Choroid plexus epithelial cell (primary cell): ENCODE measurements around the gene NBL1.

Experiments used
- DNase-seq: peaks from one replicate; pipeline ENCODE4 v3.0.0-alpha.2; 2010; ENCODE audit warnings: low read depth
- H3K4me3 ChIP-seq: 2 replicates; pipeline ENCODE4 v1.5.1; 2011; ENCODE audit warnings: low read depth, mild to moderate bottlenecking, control low read depth, low read length, moderate library complexity
- CTCF ChIP-seq: conservative IDR thresholded peaks from 2 replicates; pipeline ENCODE4 v1.5.1; 2011; ENCODE audit warnings: low read depth, mild to moderate bottlenecking, control low read depth, inconsistent platforms, low read length, moderate library complexity

NBL1 gene

GRCh38 chr1:19706136-19706535, 62.0 kb downstream of the NBL1 start:
- no peak for TF ChIP-seq CTCF
- no peak overlapping the region for H3K4me3 ChIP-seq
- no peak for DNase-seq
